Vagina (tissue), 2 donors: ENCODE data around the gene GRK3.

ENCODE experiments used
- POLR2A ChIP-seq, 2 donors: fragments of 450-650 bp; IDR thresholded peaks; one replicate each; pipeline ENCODE4 v1.6.1; 2017; ENCODE audit warnings: antibody characterized with exemption in 2 of 2, mild to moderate bottlenecking in 2 of 2, moderate library complexity in 2 of 2
- POLR2AphosphoS5 ChIP-seq, 2 donors: sonication (generic); formaldehyde crosslinking; IDR thresholded peaks; one replicate each; pipeline ENCODE4 v1.9.0; 2017; ENCODE audit warnings: antibody characterized with exemption in 2 of 2, mild to moderate bottlenecking in 2 of 2, low read depth in 1 of 2; ENCODE audit not compliant: insufficient read depth in 1 of 2
- TF ChIP-seq, protein P1 (sequence below), 3 experiments: fragments of 450-650 bp in 2 of 3; fragments of 200-600 bp in 1 of 3; sonication (generic) in 1 of 3; IDR thresholded peaks; one replicate each; pipeline ENCODE4 v1.5.1; 2017 to 2019; ENCODE audit warnings: antibody characterized with exemption in 3 of 3, mild to moderate bottlenecking in 2 of 3, moderate library complexity in 2 of 3

DNA sequence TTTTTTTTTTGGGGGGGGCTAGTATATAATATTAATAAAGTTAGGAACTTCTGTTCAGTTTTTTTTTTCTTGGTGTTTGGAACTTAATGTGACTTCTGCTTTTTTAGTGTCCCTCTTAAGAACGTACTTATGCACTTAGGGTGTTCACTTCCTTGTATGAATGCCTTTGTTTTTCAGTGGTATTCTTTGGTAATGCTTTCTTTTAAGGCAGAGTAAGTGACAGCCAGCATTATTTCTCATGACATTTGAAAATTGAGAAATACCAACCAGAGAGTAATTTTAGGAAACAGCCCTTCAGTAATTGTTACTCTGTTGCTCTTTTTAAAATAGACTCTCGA lies 2.4 kb downstream of the GRK3 start:
- no peak for TF ChIP-seq POLR2A (IDR thresholded peaks at IDR 0.05)
- TF ChIP-seq, protein P1, sequence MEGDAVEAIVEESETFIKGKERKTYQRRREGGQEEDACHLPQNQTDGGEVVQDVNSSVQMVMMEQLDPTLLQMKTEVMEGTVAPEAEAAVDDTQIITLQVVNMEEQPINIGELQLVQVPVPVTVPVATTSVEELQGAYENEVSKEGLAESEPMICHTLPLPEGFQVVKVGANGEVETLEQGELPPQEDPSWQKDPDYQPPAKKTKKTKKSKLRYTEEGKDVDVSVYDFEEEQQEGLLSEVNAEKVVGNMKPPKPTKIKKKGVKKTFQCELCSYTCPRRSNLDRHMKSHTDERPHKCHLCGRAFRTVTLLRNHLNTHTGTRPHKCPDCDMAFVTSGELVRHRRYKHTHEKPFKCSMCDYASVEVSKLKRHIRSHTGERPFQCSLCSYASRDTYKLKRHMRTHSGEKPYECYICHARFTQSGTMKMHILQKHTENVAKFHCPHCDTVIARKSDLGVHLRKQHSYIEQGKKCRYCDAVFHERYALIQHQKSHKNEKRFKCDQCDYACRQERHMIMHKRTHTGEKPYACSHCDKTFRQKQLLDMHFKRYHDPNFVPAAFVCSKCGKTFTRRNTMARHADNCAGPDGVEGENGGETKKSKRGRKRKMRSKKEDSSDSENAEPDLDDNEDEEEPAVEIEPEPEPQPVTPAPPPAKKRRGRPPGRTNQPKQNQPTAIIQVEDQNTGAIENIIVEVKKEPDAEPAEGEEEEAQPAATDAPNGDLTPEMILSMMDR (IDR thresholded peaks at IDR 0.05), result no peak
- TF ChIP-seq POLR2AphosphoS5 (IDR thresholded peaks at IDR 0.05; ENCODE audit: insufficient read depth in 1 of 2, low read depth in 1 of 2), result no peak
